Measurements from ENCODE around the gene VAMP5.

VAMP5 gene

DNA sequence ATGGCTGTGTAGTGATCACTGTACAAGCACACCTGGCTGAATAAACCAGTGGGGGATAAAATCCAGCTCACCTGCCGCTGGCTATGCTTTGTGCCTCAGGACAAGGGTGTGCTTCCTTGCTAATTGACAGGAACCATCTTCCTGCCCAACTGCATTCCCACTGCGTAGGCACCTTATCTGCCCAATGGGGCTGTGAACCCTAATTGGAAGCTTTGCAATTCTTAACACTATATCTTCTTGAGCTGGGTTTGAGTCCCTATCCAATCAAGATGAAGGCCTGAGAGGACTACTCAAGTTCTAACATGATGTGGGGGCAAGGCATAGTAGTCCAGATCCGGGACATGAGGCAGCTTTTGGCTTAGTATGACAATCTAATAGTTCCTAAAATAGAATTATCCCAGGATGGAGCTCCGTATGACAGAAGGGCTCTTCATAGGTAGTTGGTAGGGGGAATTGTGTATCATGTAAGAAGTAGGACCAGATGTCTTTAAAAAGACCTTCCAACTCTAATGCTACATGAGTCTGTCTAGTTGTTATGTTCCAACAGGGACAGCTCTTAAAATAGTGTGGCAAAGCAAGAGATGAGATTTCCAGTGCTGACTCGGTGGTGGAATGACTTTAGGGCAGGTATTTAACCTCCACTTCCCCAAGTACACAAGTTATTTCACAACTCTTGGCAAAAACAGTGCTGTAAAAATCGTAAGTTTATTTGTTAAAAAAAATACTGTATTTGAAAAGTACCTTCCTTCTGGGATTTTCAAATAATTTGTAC lies 20.5 kb downstream of the VAMP5 start:
- Histone ChIP-seq H3K4me1 (ENCODE audit: insufficient read depth, poor library complexity, severe bottlenecking) (peaks cover 20% of the 10 kb centered on the region), H3K4me3 (ENCODE audit: severe bottlenecking) (no peak overlapping the region), H3K27ac (ENCODE audit: poor library complexity, severe bottlenecking) (peak overlapping the region; percentile 15), H3K27me3 (ENCODE audit: insufficient read depth, poor library complexity, severe bottlenecking) (no peaks in the 10 kb centered on the region), H3K9me3 (ENCODE audit: severe bottlenecking) (no peaks in the 10 kb centered on the region), H3K36me3 (ENCODE audit: low read depth) (peaks cover 10% of the 10 kb centered on the region)
- TF ChIP-seq, protein P1, sequence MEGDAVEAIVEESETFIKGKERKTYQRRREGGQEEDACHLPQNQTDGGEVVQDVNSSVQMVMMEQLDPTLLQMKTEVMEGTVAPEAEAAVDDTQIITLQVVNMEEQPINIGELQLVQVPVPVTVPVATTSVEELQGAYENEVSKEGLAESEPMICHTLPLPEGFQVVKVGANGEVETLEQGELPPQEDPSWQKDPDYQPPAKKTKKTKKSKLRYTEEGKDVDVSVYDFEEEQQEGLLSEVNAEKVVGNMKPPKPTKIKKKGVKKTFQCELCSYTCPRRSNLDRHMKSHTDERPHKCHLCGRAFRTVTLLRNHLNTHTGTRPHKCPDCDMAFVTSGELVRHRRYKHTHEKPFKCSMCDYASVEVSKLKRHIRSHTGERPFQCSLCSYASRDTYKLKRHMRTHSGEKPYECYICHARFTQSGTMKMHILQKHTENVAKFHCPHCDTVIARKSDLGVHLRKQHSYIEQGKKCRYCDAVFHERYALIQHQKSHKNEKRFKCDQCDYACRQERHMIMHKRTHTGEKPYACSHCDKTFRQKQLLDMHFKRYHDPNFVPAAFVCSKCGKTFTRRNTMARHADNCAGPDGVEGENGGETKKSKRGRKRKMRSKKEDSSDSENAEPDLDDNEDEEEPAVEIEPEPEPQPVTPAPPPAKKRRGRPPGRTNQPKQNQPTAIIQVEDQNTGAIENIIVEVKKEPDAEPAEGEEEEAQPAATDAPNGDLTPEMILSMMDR (IDR thresholded peaks at IDR 0.05; ENCODE audit: poor library complexity, severe bottlenecking): no peak
- ATAC-seq (ENCODE audit: low read depth) (no peak), DNase-seq (ENCODE audit: low spot score) (no peak)

DNA sequence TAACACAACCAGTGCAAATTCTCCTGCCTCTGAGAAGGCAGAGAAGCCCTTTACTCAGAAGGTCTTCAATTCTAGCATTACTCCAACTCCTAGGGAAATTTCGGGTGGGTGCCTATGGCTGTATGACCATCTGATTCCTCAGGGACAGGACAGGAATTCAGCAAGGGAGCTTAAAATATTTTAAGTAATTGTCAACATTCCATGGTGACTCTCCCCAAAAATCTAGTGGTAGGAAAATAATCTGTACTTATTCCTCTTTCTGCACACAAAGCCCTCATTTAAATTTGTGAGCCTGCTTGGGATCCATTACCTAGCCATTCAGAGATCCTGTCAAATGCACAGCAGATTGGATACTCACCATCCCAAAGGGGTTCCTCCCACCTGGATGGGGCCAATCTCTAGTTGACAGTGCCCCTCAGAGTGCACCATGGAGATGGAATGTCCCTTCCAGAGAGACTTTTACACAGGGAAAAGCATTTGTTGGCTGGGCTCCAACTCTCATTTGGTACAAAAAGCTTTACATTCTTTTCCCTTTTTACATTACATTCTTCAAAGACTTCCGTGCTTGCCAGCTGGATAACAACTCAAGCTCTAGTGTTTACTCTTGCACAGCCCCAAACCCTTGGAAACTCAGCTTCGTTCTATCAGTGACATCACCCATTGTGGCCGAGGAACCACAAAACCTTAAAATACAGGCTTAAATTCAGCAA lies 21.3 kb downstream of the VAMP5 start:
- DNase-seq (ENCODE audit: low spot score) (no peak), ATAC-seq (ENCODE audit: low read depth) (no peak)
- Histone ChIP-seq H3K27me3 (ENCODE audit: insufficient read depth, poor library complexity, severe bottlenecking) (no peaks in the 10 kb centered on the region), H3K27ac (ENCODE audit: poor library complexity, severe bottlenecking) (peak overlapping the region; percentile 15), H3K4me3 (ENCODE audit: severe bottlenecking) (no peak overlapping the region), H3K4me1 (ENCODE audit: insufficient read depth, poor library complexity, severe bottlenecking) (peaks cover 20% of the 10 kb centered on the region), H3K36me3 (ENCODE audit: low read depth) (peaks cover 14% of the 10 kb centered on the region), H3K9me3 (ENCODE audit: severe bottlenecking) (no peaks in the 10 kb centered on the region)
- TF ChIP-seq, protein P1 (IDR thresholded peaks at IDR 0.05; ENCODE audit: poor library complexity, severe bottlenecking): no peak

DNA sequence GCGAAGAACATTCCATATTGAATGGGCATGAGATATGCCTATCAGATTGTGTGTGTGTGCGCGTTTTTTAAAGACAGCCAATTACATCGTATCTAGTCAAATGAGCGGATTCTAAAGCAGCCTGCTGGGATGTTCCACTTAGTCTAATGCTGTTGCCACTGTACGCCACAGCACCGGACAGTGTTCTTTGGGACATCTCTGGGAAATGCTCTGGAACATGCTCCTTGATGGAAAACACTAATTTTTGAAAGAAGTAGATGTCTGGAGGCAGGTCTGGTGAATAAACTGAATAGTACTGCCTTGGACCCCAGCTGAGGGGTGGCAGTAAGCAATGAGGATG lies 21.9 kb downstream of the VAMP5 start:
- Histone ChIP-seq H3K4me1 (ENCODE audit: insufficient read depth, poor library complexity, severe bottlenecking) (peaks cover 20% of the 10 kb centered on the region), H3K27me3 (ENCODE audit: insufficient read depth, poor library complexity, severe bottlenecking) (no peaks in the 10 kb centered on the region), H3K36me3 (ENCODE audit: low read depth) (peaks cover 14% of the 10 kb centered on the region), H3K9me3 (ENCODE audit: severe bottlenecking) (no peaks in the 10 kb centered on the region), H3K4me3 (ENCODE audit: severe bottlenecking) (no peak overlapping the region), H3K27ac (ENCODE audit: poor library complexity, severe bottlenecking) (no peak overlapping the region)
- ATAC-seq (ENCODE audit: low read depth) (no peak), DNase-seq (ENCODE audit: low spot score) (no peak)
- TF ChIP-seq, protein P1 (IDR thresholded peaks at IDR 0.05; ENCODE audit: poor library complexity, severe bottlenecking): no peak

DNA sequence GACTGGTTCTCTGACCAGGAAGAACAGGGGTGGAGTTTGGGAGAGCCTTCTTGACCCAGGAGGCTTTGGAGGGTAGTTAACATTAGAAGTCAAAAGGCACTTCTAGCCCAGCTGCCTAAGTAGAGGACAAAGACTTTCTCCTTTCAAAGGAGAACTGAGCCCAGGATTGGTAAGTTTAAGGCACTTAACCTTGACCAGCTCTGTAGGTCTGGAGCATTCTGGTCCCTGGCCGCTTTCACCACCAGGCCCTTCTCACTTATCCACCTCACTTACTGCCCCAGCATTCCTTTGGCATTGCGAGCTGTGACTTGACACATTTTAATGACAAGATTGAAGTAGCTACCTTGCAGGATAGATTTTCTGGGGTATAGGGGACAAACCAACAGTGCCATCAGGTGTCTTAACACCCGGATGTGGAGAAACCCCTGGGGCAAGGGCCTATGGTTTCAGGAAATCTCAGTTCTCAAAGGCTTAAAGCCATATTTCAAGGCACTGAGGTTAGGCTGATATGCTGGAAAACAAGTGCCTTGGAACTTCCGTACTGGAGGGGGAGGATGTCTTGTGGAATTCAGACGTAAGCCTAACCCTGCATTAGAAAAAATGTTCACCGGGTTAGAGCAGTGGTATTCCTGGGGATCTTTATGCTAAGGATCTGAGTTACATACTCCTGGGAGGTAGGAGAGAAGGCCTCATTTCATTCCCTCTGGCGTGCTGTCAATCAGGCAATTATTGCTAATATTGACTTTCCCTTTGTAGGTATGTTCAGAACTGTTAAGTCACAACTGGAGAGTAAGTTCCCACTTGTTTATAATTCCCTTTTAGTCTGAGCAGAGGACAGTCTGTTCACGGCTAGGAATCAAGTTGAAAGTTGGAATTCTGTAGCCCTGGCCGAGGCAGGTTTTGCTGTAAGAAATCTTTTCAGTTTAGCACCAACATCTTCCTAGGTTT lies 23.3 kb downstream of the VAMP5 start:
- TF ChIP-seq, protein P1 (IDR thresholded peaks at IDR 0.05; ENCODE audit: poor library complexity, severe bottlenecking): no peak
- H3K4me1 ChIP-seq (ENCODE audit: insufficient read depth, poor library complexity, severe bottlenecking): peaks cover 20% of the 10 kb centered on the region
- peaks cover 14% of the 10 kb centered on the region for H3K36me3 ChIP-seq (ENCODE audit: low read depth)
- H3K27me3 ChIP-seq (ENCODE audit: insufficient read depth, poor library complexity, severe bottlenecking): no peaks in the 10 kb centered on the region
- ATAC-seq (ENCODE audit: low read depth) (no peak), DNase-seq (ENCODE audit: low spot score) (no peak)
- H3K9me3 ChIP-seq (ENCODE audit: severe bottlenecking): no peaks in the 10 kb centered on the region
- H3K27ac ChIP-seq (ENCODE audit: poor library complexity, severe bottlenecking): no peak overlapping the region
- H3K4me3 ChIP-seq (ENCODE audit: severe bottlenecking): no peak overlapping the region
